ENCODE measurements around the gene ZBTB44.

DNA sequence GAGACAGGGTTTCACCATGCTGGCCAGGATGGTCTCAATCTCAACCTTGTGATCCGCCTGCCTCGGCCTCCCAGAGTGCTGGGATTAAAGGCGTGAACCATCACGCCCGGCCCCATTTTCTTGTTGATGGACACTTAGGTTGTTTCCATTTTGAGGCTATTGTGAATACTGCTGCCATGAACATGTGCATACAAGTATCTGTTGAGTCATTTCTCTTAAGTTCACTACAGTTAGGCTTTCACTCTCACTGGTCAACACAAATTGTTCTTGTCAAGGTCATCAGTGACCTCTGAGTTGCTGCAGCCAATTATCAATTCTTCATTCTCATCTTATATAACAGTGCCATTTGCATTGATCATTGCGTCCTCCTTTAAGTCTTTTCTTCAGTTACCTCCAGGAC is 13.0 kb upstream of the ZBTB44 start:
- TF ChIP-seq POLR2A (IDR thresholded peaks at IDR 0.05): no peak
- TF ChIP-seq, protein P1, sequence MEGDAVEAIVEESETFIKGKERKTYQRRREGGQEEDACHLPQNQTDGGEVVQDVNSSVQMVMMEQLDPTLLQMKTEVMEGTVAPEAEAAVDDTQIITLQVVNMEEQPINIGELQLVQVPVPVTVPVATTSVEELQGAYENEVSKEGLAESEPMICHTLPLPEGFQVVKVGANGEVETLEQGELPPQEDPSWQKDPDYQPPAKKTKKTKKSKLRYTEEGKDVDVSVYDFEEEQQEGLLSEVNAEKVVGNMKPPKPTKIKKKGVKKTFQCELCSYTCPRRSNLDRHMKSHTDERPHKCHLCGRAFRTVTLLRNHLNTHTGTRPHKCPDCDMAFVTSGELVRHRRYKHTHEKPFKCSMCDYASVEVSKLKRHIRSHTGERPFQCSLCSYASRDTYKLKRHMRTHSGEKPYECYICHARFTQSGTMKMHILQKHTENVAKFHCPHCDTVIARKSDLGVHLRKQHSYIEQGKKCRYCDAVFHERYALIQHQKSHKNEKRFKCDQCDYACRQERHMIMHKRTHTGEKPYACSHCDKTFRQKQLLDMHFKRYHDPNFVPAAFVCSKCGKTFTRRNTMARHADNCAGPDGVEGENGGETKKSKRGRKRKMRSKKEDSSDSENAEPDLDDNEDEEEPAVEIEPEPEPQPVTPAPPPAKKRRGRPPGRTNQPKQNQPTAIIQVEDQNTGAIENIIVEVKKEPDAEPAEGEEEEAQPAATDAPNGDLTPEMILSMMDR (IDR thresholded peaks at IDR 0.05): no peak
